HG03139 (cell line): ENCODE data around the gene HORMAD2.

ENCODE experiments used
- ATAC-seq: cut with Tn5 transposase; IDR thresholded peaks from one replicate; pipeline ENCODE4 v1.9.1; 2021; ENCODE audit not compliant: unreplicated experiment

The HORMAD2 gene

GRCh38 chr22:30224161-30224857 is 144.0 kb downstream of the HORMAD2 start:
- ATAC-seq = no peak

DNA sequence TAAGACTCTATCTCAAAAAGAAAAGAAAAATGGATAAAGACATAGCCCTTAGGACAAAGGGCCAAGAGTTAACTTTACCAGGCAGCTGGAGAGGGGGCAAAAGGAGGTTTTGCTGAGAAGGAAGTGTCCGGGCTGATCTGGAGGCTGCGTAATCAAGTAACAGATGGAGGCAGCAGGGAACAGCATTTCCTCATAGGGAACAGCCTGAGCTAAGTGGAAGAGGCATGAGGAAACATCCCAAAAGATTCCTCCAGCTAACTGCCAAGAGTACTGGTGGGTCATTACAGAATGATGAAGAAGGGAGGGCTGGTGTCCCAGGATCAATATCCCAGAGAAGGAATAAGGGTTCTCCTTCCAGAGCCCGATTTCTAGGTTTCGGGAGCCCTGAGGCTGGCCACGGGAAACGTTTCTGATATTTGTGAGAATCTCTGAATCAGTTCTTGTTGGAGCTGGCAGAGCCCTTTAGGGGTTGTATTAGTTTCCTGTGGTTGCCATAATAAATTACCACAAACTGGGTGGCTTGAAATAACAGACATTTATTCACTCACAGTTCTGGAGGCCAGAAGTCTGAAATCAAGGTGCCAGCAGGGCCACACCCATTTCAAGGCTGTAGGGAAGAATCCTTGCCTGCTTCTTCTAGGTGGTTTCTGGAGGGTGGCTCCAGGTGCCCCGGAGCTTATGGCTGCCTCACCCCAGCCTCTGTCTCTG is 145.1 kb downstream of the HORMAD2 start:
- ATAC-seq = no peak

DNA sequence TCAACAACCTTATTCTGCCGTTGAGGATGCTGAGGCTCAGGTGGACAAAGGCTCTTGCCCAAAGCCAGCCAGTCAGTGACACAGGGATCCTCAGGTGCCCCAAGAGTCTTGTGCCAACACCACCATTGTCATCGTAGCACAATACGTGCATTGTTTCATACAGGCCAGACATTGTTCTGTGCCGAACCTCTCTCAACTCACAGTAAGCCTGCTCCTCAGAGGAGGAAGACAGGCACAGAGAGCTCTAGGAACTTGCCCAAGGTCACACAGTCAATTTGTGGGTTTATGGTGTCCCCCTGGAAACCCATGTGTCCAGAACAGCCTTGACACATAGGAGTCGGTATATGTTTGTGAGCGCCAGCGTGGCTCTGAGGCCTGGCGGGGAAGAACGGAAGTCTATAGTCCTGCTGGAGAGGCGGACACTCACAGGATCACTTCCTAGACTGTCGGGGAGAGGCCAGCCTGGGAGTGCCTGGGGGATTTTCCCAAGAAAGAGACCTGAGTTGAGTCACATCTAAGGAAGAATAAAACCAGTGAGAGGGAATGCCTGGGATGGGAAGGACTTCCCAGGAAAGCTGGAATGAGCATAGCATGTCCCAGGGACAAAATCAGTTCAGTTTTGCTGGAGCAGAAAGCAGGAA is 146.0 kb downstream of the HORMAD2 start:
- ATAC-seq = no peak
